OCI-LY7 (cell line): ENCODE data around the gene GPD2. TPM values are rescaled to one million over a fixed set of nuclear protein-coding genes. Genes with fewer than 3 reads are reported as not detected.

ENCODE experiments used
- BruUV-seq: library from RNA; stranded (reverse); fragments of 400-500 nt; replicated peaks from 2 replicates; lab custom pipeline; 2021; lab: Mats Ljungman, UMichigan
- CTCF ChIA-PET: fragments of 300-600 bp; sonication (Branson Sonifier 250); formaldehyde crosslinking; loops from one replicate; lab custom pipeline; 2022; ENCODE audit warnings: antibody characterized with exemption; ENCODE audit not compliant: unreplicated experiment; lab: Charles Lee
- POLR2A ChIA-PET: fragments of 300-600 bp; sonication (Branson Sonifier 250); formaldehyde crosslinking; loops from one replicate; lab custom pipeline; 2022; ENCODE audit warnings: antibody characterized with exemption; lab: Charles Lee
- DNase-seq: peaks from one replicate; pipeline ENCODE4 v3.0.0-alpha.2; 2015; ENCODE audit warnings: low spot score
- H2AFZ ChIP-seq: fragments of 200-600 bp; sonication (generic), shearing (Covaris generic); 2 replicates; pipeline ENCODE4 v1.6.1; 2014; ENCODE audit warnings: mild to moderate bottlenecking, antibody characterized with exemption, low read length, moderate library complexity
- H3K27ac ChIP-seq: fragments of 200-600 bp; sonication (generic); 2 replicates; pipeline ENCODE4 v1.5.1; 2014; ENCODE audit warnings: mixed run types, low read depth, mild to moderate bottlenecking, moderate library complexity, low read length, inconsistent platforms; ENCODE audit not compliant: poor library complexity, severe bottlenecking
- H3K36me3 ChIP-seq: fragments of 200-600 bp; sonication (generic); 2 replicates; pipeline ENCODE4 v1.6.1; 2014; ENCODE audit warnings: mild to moderate bottlenecking, antibody characterized with exemption, low read length, moderate library complexity, mixed read lengths; ENCODE audit not compliant: insufficient read depth
- H3K4me1 ChIP-seq: fragments of 200-600 bp; sonication (generic); 2 replicates; pipeline ENCODE4 v1.5.1; 2014; ENCODE audit warnings: mild to moderate bottlenecking, low read length; ENCODE audit not compliant: insufficient read depth, poor library complexity, severe bottlenecking
- H3K4me2 ChIP-seq: fragments of 200-600 bp; sonication (generic); 2 replicates; pipeline ENCODE4 v1.6.1; 2014; ENCODE audit warnings: mild to moderate bottlenecking, low read length
- H3K4me3 ChIP-seq: fragments of 200-600 bp; sonication (generic); 2 replicates; pipeline ENCODE4 v1.5.1; 2014; ENCODE audit warnings: mild to moderate bottlenecking, low read depth, low read length; ENCODE audit not compliant: poor library complexity, severe bottlenecking
- H3K79me2 ChIP-seq: fragments of 200-600 bp; sonication (generic); 2 replicates; pipeline ENCODE4 v1.6.1; 2016; ENCODE audit warnings: low read depth, mild to moderate bottlenecking, low read length, moderate library complexity, mixed read lengths; ENCODE audit not compliant: insufficient read depth
- H3K9me2 ChIP-seq: fragments of 200-600 bp; sonication (generic); 2 replicates; pipeline ENCODE4 v1.6.1; 2016; ENCODE audit warnings: mild to moderate bottlenecking, low read length, mixed read lengths; ENCODE audit not compliant: insufficient read depth
- H3K9me3 ChIP-seq: fragments of 200-600 bp; sonication (generic); 2 replicates; pipeline ENCODE4 v1.6.1; 2014; ENCODE audit warnings: mild to moderate bottlenecking, mixed run types, low read length, mixed read lengths
- H4K20me1 ChIP-seq: fragments of 200-600 bp; sonication (generic); 2 replicates; pipeline ENCODE4 v1.6.1; 2014; ENCODE audit warnings: mild to moderate bottlenecking, antibody characterized with exemption, low read length, moderate library complexity, mixed read lengths; ENCODE audit not compliant: insufficient read depth
- CTCF ChIP-seq: fragments of 200-600 bp; sonication (generic); conservative IDR thresholded peaks from 2 replicates; pipeline ENCODE4 v1.5.1; 2014; ENCODE audit warnings: mild to moderate bottlenecking, antibody characterized with exemption, low read length, moderate library complexity, mixed read lengths
- EZH2phosphoT487 ChIP-seq: fragments of 200-600 bp; sonication (generic); IDR thresholded peaks from 2 replicates; pipeline ENCODE4 v1.6.1; 2018; ENCODE audit warnings: low read depth, borderline replicate concordance, mild to moderate bottlenecking, mixed run types, antibody characterized with exemption, low read length, moderate library complexity, mixed read lengths
- intact Hi-C: fragments of 100-400 bp; cut with micrococcal nuclease; formaldehyde crosslinking; loops from one replicate; pipeline ENCODE4 v1.10.0; 2022; ENCODE audit not compliant: unreplicated experiment
- total RNA-seq, 2 experiments: library from RNA; depleted of rRNA in 1 of 2; stranded (reverse); fragments of >200 nt in 1 of 2; shearing (Covaris generic) in 1 of 2; gene quantifications; 2 replicates each; pipeline ENCODE4 v1.2.3, GENCODE V29; 2014 to 2022

Gene GPD2
- total RNA-seq, 2 experiments from 2014 or later: 6.6 to 20.2 TPM

- Histone ChIP-seq H4K20me1 (no peaks in the 10 kb centered on the region), H3K9me2 (no peaks in the 10 kb centered on the region), H3K9me3 (no peaks in the 10 kb centered on the region), H3K4me3 (no peak overlapping the region), H2AFZ (no peak overlapping the region), H3K27ac (no peak overlapping the region), H3K4me2 (no peak overlapping the region), H3K36me3 (no peaks in the 10 kb centered on the region), H3K4me1 (peaks cover 4% of the 10 kb centered on the region), H3K79me2 (no peaks in the 10 kb centered on the region)
- intact Hi-C loops: no loop called here
- ChIA-PET POLR2A (interaction anchor here (1.2 kb wide), 1 partner anchor 14 kb away, joined by 3 read pairs; no protein-coding TSS in a partner anchor), CTCF (no interaction called here)
- no TSS peak for BruUV-seq
- no peak for DNase-seq
- TF ChIP-seq CTCF: no peak
- TF ChIP-seq EZH2phosphoT487: no peak
Measured at GRCh38 chr2:156405586-156405985, 30.6 kb upstream of the GPD2 start.

GRCh38 chr2:156411835-156412234, 24.3 kb upstream of the GPD2 start:
- CTCF ChIA-PET: no interaction called here

More at GRCh38 chr2:156411835-156412234, 24.3 kb upstream of the GPD2 start:
- Histone ChIP-seq H4K20me1 (no peaks in the 10 kb centered on the region), H3K36me3 (no peaks in the 10 kb centered on the region), H3K27ac (no peak overlapping the region), H3K4me2 (no peak overlapping the region), H3K9me2 (no peaks in the 10 kb centered on the region), H3K79me2 (no peaks in the 10 kb centered on the region), H3K9me3 (no peaks in the 10 kb centered on the region), H3K4me1 (no peaks in the 10 kb centered on the region), H2AFZ (no peak overlapping the region), H3K4me3 (no peak overlapping the region)
- no peak for TF ChIP-seq CTCF
- TF ChIP-seq EZH2phosphoT487: no peak
- no peak for DNase-seq
- intact Hi-C loops: no loop called here
- no TSS peak for BruUV-seq
- POLR2A ChIA-PET: interaction anchor here (1.2 to 1.3 kb wide), 2 partner anchors 27 to 69 kb away, joined by 3 to 4 read pairs; no protein-coding TSS in a partner anchor
